Testis (tissue), 2 donors: ENCODE measurements around the gene GRK5.

Experiments
- CTCF ChIP-seq, 3 experiments: fragments of 450-650 bp in 2 of 3; fragments of 200-600 bp in 1 of 3; sonication (generic) in 1 of 3; IDR thresholded peaks; one replicate each; pipeline ENCODE4 v1.5.1; 2016 to 2019; ENCODE audit warnings: antibody characterized with exemption in 3 of 3, mild to moderate bottlenecking in 2 of 3, moderate library complexity in 1 of 3
- POLR2A ChIP-seq: fragments of 450-650 bp; IDR thresholded peaks from one replicate; pipeline ENCODE4 v1.6.1; 2017; ENCODE audit warnings: antibody characterized with exemption, mild to moderate bottlenecking, moderate library complexity

- TF ChIP-seq CTCF (IDR thresholded peaks at IDR 0.05) (no peak), POLR2A (no peak)
These were observed 153.0 kb downstream of the GRK5 start for GRCh38 chr10:119360181-119360921.
